ENCODE measurements around the gene HPS4.

HPS4 gene

GRCh38 chr22:26496456-26496855, 12.9 kb upstream of the HPS4 start:
- no peak for DNase-seq (ENCODE audit: low spot score)

DNA sequence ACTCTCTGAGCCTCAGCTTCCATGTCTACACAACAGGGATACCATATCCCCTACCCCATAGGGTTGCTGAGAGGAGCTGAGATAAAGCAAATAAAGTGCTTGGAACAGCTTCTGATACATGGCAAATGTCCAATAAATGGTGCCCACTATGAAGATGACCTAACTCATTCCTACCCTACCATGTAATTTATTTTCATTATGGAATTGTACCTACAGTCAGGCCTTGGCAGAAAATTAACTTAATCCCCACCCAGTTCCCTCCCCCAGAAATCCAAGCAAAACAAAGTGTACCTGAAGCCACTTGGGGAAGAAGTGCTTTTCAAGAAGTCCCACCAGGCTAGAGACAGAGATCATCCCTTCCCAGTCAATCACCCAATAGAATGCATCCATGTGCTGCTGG, 10.9 kb upstream of the HPS4 start:
- DNase-seq (ENCODE audit: low spot score) = no peak

DNA sequence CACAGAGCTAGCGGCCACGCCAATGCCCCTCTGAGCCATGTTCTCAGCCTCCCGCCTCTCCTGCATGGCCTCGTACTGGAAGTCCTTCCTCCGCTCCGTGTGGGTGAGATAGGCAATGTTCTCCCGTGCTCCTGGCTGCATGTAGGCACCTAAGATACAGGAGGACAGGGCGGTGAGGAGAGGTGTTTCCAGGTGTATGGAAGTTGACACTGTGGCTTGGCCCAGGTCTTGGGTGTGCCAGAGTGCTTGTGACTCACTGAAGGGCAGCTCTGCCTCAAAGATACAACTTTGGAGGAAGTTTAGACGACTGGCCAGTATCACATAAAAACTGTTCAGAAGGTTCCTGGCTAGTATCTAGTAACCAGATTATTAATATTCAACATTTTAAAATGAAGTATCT, 8.6 kb upstream of the HPS4 start:
- no peak for DNase-seq (ENCODE audit: low spot score)

DNA sequence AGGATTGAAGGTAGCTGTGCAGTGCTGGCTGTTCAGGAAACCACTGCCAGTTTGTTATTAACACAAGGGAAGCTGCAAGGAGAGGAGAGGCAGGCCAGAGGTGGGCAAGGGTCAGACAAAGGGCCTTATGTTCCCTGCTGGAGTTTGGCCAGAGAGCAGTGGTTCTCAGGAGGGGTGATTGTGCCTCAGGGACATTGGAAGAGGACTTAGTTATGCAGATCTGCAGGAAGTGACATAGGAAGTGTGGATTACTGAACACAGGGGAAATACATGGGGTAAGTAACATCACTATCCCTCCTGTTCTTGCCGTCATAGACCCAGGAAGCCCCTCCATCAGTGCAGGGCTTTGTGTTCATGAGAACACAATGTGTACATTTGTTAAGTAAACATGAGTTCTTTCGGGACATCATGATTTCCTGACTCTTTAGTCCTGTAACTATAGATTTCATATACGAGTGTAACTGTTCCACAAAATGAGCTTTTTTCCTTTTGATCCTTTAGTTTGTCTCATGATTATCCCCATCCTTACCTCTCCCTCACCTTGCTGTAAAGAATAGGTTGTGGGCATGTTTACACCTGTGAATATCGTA, 6.0 kb upstream of the HPS4 start:
- DNase-seq (ENCODE audit: low spot score) = no peak

DNA sequence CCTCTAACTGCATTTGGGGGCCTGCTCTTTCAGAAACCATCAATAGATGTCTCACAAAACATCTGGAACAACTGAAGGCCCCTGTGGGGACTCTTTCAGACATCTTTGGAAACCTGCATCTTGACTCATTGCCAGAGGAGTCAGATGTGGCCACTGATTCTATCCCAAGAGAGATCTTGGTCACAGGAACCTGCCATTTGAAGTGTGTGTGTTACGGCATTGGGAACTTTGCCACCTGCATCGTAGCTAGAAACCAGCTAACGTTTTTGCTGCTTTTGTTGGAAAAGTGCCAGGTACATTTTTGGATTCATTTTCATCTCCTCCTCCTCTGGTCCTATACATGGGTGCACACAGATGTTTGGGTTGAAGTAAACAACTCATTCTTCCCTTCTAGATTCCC, 4.4 kb upstream of the HPS4 start:
- DNase-seq (ENCODE audit: low spot score) = no peak

GRCh38 chr22:26486394-26486793, 2.8 kb upstream of the HPS4 start:
- DNase-seq (ENCODE audit: low spot score) = no peak

DNA sequence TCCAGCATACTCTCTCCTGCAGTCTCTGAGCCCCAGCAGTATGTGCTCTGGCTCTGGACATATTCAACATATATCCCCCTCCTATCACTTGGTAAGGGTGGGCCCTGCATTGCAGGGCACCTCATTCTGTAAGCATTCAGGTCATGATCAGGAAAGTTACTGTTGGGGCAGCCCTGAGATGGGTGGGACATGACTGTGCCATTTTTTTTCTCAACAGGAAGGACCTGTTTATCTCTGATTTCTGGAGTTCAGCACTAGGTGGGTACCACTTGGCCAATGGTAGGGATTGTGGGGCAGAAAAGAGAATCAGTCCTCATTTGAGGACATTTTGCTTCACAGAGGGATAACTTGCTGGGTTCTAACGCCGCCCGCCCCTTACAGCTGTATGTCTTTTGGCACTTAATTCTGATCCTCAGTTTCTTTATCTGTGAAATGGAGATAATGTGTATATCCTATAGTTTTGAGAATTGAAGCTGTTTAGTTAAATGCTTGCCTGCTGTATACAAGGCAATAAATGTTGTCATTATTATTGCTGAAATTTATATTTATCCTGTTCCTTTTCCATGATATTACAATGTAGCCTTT, 2.3 kb upstream of the HPS4 start:
- no peak for DNase-seq (ENCODE audit: low spot score)

GRCh38 chr22:26485013-26485412, 1.4 kb upstream of the HPS4 start:
- DNase-seq (ENCODE audit: low spot score) = no peak

- no peak for DNase-seq (ENCODE audit: low spot score)
Observed at GRCh38 chr22:26484360-26484706, 750 bp upstream of the HPS4 start.

- no peak for DNase-seq (ENCODE audit: low spot score)
Observed at GRCh38 chr22:26483043-26483438, 542 bp downstream of the HPS4 start.

GRCh38 chr22:26482161-26482560, 1.4 kb downstream of the HPS4 start:
- DNase-seq (ENCODE audit: low spot score) = no peak

- DNase-seq (ENCODE audit: low spot score) = no peak
Observed at GRCh38 chr22:26481694-26482093, 1.9 kb downstream of the HPS4 start.

GRCh38 chr22:26481112-26481693, 2.4 kb downstream of the HPS4 start:
- no peak for DNase-seq (ENCODE audit: low spot score)

DNA sequence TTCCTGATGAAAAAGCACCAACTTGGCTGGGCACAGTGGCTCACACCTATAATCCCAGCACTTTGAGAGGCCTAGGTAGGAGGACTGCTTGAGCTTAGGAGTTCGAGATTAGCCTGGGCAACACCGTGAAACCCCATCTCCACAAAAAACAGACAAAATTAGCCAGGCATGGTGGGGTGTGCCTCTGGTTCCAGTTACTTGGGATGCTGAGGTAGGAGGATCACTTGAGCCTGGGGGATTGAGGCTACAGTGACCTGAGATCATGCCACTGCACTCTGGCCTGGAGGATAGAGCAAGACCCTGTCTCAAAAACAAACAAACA, 3.0 kb downstream of the HPS4 start:
- DNase-seq (ENCODE audit: low spot score) = no peak

DNA sequence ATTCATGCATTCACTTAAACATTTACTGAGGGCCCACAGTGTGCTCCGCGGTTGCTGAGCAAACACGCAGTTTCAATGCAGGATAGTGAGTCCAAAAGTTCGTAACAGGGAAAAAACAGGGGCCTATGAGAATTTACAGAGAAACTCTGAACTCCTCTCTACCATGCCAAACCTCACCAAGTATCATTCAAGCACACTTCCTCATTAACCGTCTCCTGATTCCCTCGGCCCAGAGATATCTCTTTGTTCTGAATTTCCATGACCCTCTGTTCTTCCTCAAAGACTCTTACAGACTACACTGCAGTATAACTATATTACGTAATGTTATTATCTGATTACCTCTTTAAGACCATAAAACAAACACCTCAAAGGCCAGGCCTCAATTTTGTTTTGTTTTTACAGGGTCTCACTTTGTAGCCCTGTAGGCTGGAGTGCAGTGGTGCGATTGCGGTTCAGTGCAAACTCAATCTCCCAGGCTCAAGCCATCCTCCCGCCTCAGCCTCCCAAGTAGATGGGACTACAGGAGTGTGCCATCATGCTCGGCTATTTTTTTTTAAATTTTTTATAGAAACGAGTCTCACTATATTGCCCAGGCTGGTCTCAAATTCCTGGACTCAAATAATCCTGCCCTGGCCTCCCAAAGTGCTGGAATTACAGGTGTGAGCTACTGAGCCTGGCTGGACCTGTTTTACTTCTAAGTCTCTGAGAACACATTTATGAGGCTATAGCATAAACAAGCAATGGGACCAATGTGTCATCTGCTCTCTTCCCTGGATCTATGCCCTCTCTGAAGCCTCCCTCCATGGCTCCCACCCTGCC, 3.6 kb downstream of the HPS4 start:
- no peak for DNase-seq (ENCODE audit: low spot score)

DNA sequence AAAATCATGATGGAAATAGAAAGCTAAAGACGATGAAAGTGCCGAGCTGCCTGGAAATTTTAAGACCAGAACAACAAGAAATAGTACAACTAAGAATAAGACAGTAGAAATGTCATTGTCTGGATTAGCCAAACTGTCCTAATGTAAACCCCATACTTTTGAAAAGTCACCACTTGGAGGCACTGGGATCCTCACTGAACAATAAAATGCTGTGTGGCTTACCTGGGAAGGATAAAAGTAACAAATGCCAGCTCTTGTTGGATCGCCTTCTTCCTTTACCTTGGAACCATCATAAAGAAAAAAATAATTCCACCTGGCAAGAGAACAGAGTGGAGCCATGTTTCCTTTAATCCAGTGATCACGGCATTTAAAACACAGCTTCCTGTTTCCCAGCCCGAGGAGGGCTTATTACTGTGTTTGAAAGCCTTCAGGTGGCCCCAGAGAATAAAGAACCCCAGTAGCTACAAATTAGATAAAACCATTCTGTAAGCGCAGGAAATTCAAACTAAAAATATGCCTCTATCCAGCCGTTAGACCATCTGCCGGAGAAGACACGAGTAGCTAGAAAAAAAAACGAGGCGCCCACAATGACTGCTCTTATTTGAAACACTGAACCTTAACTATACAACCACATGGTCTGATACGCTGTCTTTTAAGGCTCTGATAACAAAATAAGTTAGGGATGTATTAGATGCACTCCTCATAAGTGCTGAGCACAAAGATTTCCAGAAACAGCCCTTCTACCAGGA, 4.4 kb downstream of the HPS4 start:
- no peak for DNase-seq (ENCODE audit: low spot score)

DNA sequence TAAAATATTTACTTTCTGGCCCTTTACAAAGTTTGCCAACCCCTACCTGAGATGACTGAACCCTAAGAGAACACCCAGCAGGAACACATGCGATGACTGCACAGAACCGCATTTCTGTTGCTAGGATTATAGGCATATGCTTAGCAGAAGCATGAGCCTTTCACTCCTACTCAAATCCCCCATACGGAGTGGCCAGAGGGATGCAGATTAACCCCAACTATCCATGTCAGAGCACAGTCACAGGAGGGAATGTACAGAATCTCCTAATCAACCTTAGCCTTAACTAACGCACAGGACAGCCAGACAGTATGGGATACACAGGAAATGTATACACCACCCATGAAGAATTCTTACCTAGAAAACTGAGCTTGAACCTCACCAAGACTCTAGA, 6.2 kb downstream of the HPS4 start:
- no peak for DNase-seq (ENCODE audit: low spot score)

DNA sequence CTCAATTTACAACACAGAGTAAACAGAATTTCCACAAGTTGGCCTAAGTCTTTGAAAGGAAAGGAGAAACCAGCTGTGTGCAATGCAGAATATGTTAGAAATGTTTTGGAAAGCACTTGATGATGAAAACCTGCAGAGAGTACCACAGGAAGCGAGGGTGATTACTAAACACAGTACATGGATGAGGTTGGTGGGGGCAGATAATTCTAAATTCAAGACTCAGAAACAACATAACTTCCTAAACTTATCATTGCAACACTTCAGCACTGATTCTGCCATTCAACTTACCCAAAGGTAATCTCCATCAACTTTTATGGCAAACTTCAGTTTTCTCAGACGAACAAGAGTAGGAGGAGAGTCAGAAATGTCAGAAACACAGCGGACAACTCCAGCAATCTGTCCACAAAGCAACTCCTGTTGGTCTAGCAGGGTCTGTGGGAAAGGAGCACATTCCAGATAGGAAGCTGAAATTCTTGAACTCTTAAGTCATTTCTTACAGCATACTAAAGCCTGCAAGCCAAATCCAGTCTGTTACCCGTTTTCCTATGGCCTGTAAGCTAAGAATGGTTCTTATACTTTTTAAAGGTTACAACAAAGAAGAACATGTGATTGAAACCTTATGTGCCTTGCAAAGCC, 6.8 kb downstream of the HPS4 start:
- no peak for DNase-seq (ENCODE audit: low spot score)

- DNase-seq (ENCODE audit: low spot score) = no peak
Observed at GRCh38 chr22:26474682-26475081, 8.9 kb downstream of the HPS4 start.

GRCh38 chr22:26471522-26471921, 12.1 kb downstream of the HPS4 start:
- peak; percentile 59 for DNase-seq (ENCODE audit: low spot score)

GRCh38 chr22:26470807-26471206, 12.8 kb downstream of the HPS4 start:
- no peak for DNase-seq (ENCODE audit: low spot score)

- DNase-seq (ENCODE audit: low spot score) = no peak
Observed at GRCh38 chr22:26466196-26466595, 17.4 kb downstream of the HPS4 start.
